Measurements from ENCODE around the gene CDC42EP4. TPM values are rescaled to one million over a fixed set of nuclear protein-coding genes. Genes with fewer than 3 reads are reported as not detected.
A peak's percentile ranks its signal among the peaks of the same experiment; 100 is the strongest.

CDC42EP4 gene
- total RNA-seq, 1 experiment from 2014 or later = 83.1 TPM

DNA sequence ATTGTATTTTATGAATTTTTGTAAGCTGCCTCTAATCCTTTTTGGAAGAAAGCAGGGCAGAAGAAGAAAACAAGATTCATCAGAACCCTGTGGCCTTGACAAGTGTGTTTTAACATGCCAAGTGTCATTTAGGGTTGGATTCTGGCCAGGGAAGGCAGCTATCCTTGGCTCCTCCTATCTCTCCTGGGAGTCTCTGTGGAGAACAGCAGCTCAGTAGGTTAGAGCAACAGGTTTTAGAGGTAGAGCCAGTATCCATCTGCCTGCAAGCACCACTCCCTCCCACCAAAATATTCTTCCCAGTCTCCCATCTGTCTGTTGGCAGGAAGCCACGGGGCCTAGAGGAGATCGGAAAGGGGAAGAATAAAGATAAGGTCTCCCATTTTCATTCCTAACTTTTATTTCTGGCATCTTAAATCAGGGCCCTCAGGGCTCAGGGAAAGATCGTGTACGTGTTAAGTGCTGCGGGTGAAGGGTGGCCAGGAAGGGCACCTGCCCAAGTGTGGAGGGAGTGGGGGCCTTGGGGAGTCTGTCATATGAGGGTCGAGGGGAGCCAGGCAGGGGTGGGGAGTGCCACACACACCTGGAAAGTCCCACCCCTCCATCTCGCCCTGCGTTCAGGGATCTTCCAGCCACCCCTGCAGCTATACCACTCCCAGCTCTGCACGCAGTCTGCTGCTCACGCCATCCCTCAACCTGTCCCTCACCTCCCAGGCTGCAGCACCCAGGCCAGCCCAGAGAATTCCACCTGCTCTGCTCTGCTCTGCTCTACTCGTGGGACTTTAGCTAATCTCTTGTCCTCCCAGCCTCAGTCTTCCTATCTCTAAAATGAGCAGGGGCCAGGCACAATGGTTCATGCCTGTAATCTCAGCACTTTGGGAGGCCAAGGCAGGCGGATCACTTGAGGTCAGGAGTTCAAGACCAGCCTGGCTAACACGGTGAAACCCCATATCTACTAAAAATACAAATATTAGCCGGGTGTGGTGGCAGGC is 33.0 kb downstream of the CDC42EP4 start:
- BruUV-seq (replicated peaks) = TSS peak; percentile 4
- TF ChIP-seq CTCF (conservative IDR thresholded peaks at IDR 0.05; ENCODE audit: low read depth, low read length) = no peak
- TF ChIP-seq EZH2 (IDR thresholded peaks at IDR 0.05; ENCODE audit: low read length, unreplicated experiment) = no peak
- no peak for TF ChIP-seq EZH2phosphoT487 (IDR thresholded peaks at IDR 0.05; ENCODE audit: borderline replicate concordance, low read length)
- Histone ChIP-seq H3K27me3 (ENCODE audit: low read length) (no peaks in the 10 kb centered on the region), H3K9me3 (ENCODE audit: low read length) (no peaks in the 10 kb centered on the region), H3K9ac (ENCODE audit: low read length) (no peak overlapping the region), H3K4me3 (ENCODE audit: low read length) (no peak overlapping the region), H3K4me2 (ENCODE audit: low read length) (no peak overlapping the region), H3K36me3 (ENCODE audit: low read depth, low read length) (no peaks in the 10 kb centered on the region; the same call in 1 of the 2 replicates), H3K27ac (ENCODE audit: low read length) (no peak overlapping the region), H4K20me1 (ENCODE audit: low read length) (no peaks in the 10 kb centered on the region), H3F3A (ENCODE audit: low read length, unreplicated experiment) (no peaks in the 10 kb centered on the region), H3K4me1 (ENCODE audit: insufficient read depth, low read length) (no peaks in the 10 kb centered on the region), H2AFZ (ENCODE audit: low read length) (no peak overlapping the region), H3K9me2 (replicated peaks; ENCODE audit: low read length) (no peaks in the 10 kb centered on the region), H3K79me2 (ENCODE audit: low read length) (no peaks in the 10 kb centered on the region)
- DNase-seq (peak; percentile 27), ATAC-seq (peak; percentile 52)
- CTCF ChIA-PET = interaction anchor here (0.6 kb wide), 1 partner anchor 686 kb away, joined by 3 read pairs; no protein-coding TSS in a partner anchor
- intact Hi-C loops (cut with micrococcal nuclease) = no loop called here
- POLR2A ChIA-PET (ENCODE audit: unreplicated experiment) = no interaction called here

DNA sequence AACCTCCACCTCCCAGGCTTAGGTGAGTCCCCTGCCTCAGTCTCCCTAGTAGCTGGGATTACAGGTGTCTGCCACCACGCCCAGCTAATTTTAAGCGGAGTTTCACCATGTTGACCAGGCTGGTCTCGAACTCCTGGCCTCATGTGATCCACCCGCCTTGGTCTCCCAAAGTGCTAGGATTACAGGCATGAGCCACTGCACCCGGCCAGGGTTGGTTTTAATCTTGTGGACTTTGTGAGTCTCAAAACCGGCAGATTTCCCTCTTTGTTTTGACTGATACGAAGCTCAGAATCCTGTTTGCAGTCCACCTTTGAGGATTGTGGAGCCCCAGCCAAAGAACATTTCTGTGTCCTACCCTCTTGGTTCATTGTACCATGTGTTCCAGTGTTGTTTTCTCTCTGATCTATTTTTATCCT is 33.7 kb downstream of the CDC42EP4 start:
- no peak overlapping the region for H3K27ac ChIP-seq (ENCODE audit: low read length)
- no peak overlapping the region for H3K9ac ChIP-seq (ENCODE audit: low read length)
- no peak for ATAC-seq
- BruUV-seq (replicated peaks) = no TSS peak
- no peaks in the 10 kb centered on the region for H3K36me3 ChIP-seq (ENCODE audit: low read depth, low read length)
- POLR2A ChIA-PET (ENCODE audit: unreplicated experiment) = interaction anchor here (0.6 kb wide), 1 partner anchor 26 kb away, joined by 4 read pairs; no protein-coding TSS in a partner anchor
- no peaks in the 10 kb centered on the region for H3K9me2 ChIP-seq (replicated peaks; ENCODE audit: low read length)
- no peak overlapping the region for H3K4me3 ChIP-seq (ENCODE audit: low read length)
- no peaks in the 10 kb centered on the region for H3K27me3 ChIP-seq (ENCODE audit: low read length)
- no peak for DNase-seq
- intact Hi-C loops (cut with micrococcal nuclease) = no loop called here
- CTCF ChIA-PET = no interaction called here
- H2AFZ ChIP-seq (ENCODE audit: low read length) = no peak overlapping the region
- H3F3A ChIP-seq (ENCODE audit: low read length, unreplicated experiment) = no peaks in the 10 kb centered on the region
- H4K20me1 ChIP-seq (ENCODE audit: low read length) = no peaks in the 10 kb centered on the region
- no peak overlapping the region for H3K4me2 ChIP-seq (ENCODE audit: low read length)
- no peaks in the 10 kb centered on the region for H3K9me3 ChIP-seq (ENCODE audit: low read length)
- TF ChIP-seq CTCF (conservative IDR thresholded peaks at IDR 0.05; ENCODE audit: low read depth, low read length) (no peak), EZH2 (IDR thresholded peaks at IDR 0.05; ENCODE audit: low read length, unreplicated experiment) (no peak), EZH2phosphoT487 (IDR thresholded peaks at IDR 0.05; ENCODE audit: borderline replicate concordance, low read length) (no peak)
- no peaks in the 10 kb centered on the region for H3K4me1 ChIP-seq (ENCODE audit: insufficient read depth, low read length)
- no peaks in the 10 kb centered on the region for H3K79me2 ChIP-seq (ENCODE audit: low read length)

DNA sequence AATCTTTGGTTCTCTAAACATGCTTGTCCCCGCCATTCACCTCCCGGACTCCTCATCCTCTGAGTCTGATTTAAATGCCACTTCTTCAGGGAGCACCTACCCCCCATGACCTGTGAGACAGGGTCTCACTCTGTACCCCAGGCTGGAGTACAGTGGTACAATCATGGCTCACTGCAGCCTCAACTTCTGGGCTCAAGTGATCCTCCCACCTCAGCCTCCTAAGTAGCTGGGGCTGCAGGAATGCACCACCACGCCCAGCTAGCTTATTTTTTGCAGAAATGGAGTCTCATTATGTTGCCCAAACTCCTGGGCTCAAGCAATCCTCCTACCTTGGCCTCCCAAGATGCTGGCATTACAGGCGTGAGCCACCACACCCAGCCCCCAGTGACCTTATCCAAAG is 37.3 kb downstream of the CDC42EP4 start:
- Histone ChIP-seq H3K4me2 (ENCODE audit: low read length) (no peak overlapping the region), H3K4me1 (ENCODE audit: insufficient read depth, low read length) (no peaks in the 10 kb centered on the region), H3K79me2 (ENCODE audit: low read length) (no peaks in the 10 kb centered on the region), H3K4me3 (ENCODE audit: low read length) (no peak overlapping the region), H4K20me1 (ENCODE audit: low read length) (no peaks in the 10 kb centered on the region), H3F3A (ENCODE audit: low read length, unreplicated experiment) (no peaks in the 10 kb centered on the region), H2AFZ (ENCODE audit: low read length) (no peak overlapping the region), H3K9ac (ENCODE audit: low read length) (no peak overlapping the region), H3K27me3 (ENCODE audit: low read length) (no peaks in the 10 kb centered on the region), H3K27ac (ENCODE audit: low read length) (no peak overlapping the region), H3K36me3 (ENCODE audit: low read depth, low read length) (no peaks in the 10 kb centered on the region), H3K9me3 (ENCODE audit: low read length) (no peaks in the 10 kb centered on the region), H3K9me2 (replicated peaks; ENCODE audit: low read length) (no peaks in the 10 kb centered on the region)
- ChIA-PET CTCF (no interaction called here), POLR2A (ENCODE audit: unreplicated experiment) (no interaction called here)
- TF ChIP-seq EZH2 (IDR thresholded peaks at IDR 0.05; ENCODE audit: low read length, unreplicated experiment) = no peak
- TF ChIP-seq CTCF (conservative IDR thresholded peaks at IDR 0.05; ENCODE audit: low read depth, low read length) = no peak
- no peak for ATAC-seq
- DNase-seq = no peak
- intact Hi-C loops (cut with micrococcal nuclease) = no loop called here
- BruUV-seq (replicated peaks) = no TSS peak

Measured in PC-3 (cell line).